HTERT RPE-1 (cell line): ENCODE data around the gene UBTD1.
"Not testable (repeated sequence)": the region's sequence is repeated elsewhere in the genome, so short reads cannot be mapped to it uniquely, and the experiment has no call there.

Experiments used
- in situ Hi-C: fragments of 300-500 bp; cut with MboI; formaldehyde crosslinking; loops from 4 replicates; pipeline ENCODE4 v1.14.3; 2020; ENCODE audit warnings: low sequenced_read_pairs

Gene UBTD1

GRCh38 chr10:97514344-97514743 is 15.6 kb downstream of the UBTD1 start:
- in situ Hi-C loops, result no loop called here

GRCh38 chr10:97515271-97515978 is 16.7 kb downstream of the UBTD1 start:
- in situ Hi-C loops, result no loop called here

GRCh38 chr10:97517096-97517750 is 18.5 kb downstream of the UBTD1 start:
- in situ Hi-C loops, result no loop called here

- in situ Hi-C loops, result no loop called here
Observed at GRCh38 chr10:97517778-97518300, 19.1 kb downstream of the UBTD1 start.

- in situ Hi-C loops, result no loop called here
Observed at GRCh38 chr10:97518301-97519043, 19.7 kb downstream of the UBTD1 start.

- in situ Hi-C loops, result no loop called here
Observed at GRCh38 chr10:97519342-97519741, 20.6 kb downstream of the UBTD1 start.

- in situ Hi-C loops, result no loop called here
Observed at GRCh38 chr10:97520520-97520919, 21.8 kb downstream of the UBTD1 start.

- in situ Hi-C loops, result no loop called here
Observed at GRCh38 chr10:97520978-97521761, 22.4 kb downstream of the UBTD1 start.

GRCh38 chr10:97522071-97522470 is 23.3 kb downstream of the UBTD1 start:
- in situ Hi-C loops, result no loop called here

- in situ Hi-C loops, result no loop called here
Observed at GRCh38 chr10:97522937-97523336, 24.2 kb downstream of the UBTD1 start.

GRCh38 chr10:97525086-97525485 is 26.4 kb downstream of the UBTD1 start:
- in situ Hi-C loops, result no loop called here

- in situ Hi-C loops, result no loop called here
Observed at GRCh38 chr10:97525683-97526110, 27.0 kb downstream of the UBTD1 start.

- in situ Hi-C loops, result not testable (repeated sequence)
Observed at GRCh38 chr10:97528876-97529275, 30.2 kb downstream of the UBTD1 start.

- in situ Hi-C loops, result no loop called here
Observed at GRCh38 chr10:97529685-97530465, 31.2 kb downstream of the UBTD1 start.

- in situ Hi-C loops, result no loop called here
Observed at GRCh38 chr10:97531401-97531986, 32.8 kb downstream of the UBTD1 start.

- in situ Hi-C loops, result no loop called here
Observed at GRCh38 chr10:97532935-97533671, 34.4 kb downstream of the UBTD1 start.

- in situ Hi-C loops, result no loop called here
Observed at GRCh38 chr10:97533888-97534287, 35.2 kb downstream of the UBTD1 start.

- in situ Hi-C loops, result no loop called here
Observed at GRCh38 chr10:97534746-97535367, 36.1 kb downstream of the UBTD1 start.
